GM23338 (cell line): ENCODE data around the gene AUH. TPM values are rescaled to one million over a fixed set of nuclear protein-coding genes. Genes with fewer than 3 reads are reported as not detected.
A peak's percentile ranks its signal among the peaks of the same experiment; 100 is the strongest.

Source experiments
- ATAC-seq: fragments of 200-7000 bp; cut with Tn5 transposase; 3 replicates; pipeline ENCODE4 v1.9.1; 2020
- DNase-seq: peaks from one replicate; pipeline ENCODE4 v3.0.0-alpha.2; 2015; ENCODE audit warnings: low spot score
- H2AFZ ChIP-seq: fragments of 200-600 bp; sonication (generic); 2 replicates; pipeline ENCODE4 v1.8.0; 2016; ENCODE audit warnings: antibody characterized with exemption, mild to moderate bottlenecking, moderate library complexity
- H3F3A ChIP-seq: fragments of 200-600 bp; sonication (generic); replicated peaks from 2 replicates; pipeline ENCODE4 v1.8.0; 2017; ENCODE audit warnings: antibody characterized with exemption, mixed run types, low read depth
- H3K27ac ChIP-seq: fragments of 200-600 bp; sonication (generic); 2 replicates; pipeline ENCODE4 v1.6.1; 2016; ENCODE audit warnings: low read depth
- H3K27me3 ChIP-seq: fragments of 200-600 bp; sonication (generic); 2 replicates; pipeline ENCODE4 v1.8.0; 2016; ENCODE audit warnings: mild to moderate bottlenecking, mixed run types, moderate library complexity; ENCODE audit not compliant: insufficient read depth
- H3K36me3 ChIP-seq: fragments of 200-600 bp; sonication (generic); 2 replicates; pipeline ENCODE4 v1.8.0; 2016; ENCODE audit warnings: mild to moderate bottlenecking; ENCODE audit not compliant: insufficient read depth
- H3K4me1 ChIP-seq: fragments of 200-600 bp; sonication (generic); 2 replicates; pipeline ENCODE4 v1.8.0; 2016; ENCODE audit warnings: mild to moderate bottlenecking, moderate library complexity; ENCODE audit not compliant: insufficient read depth
- H3K4me2 ChIP-seq: fragments of 200-600 bp; sonication (generic); 2 replicates; pipeline ENCODE4 v1.7.1; 2017; ENCODE audit warnings: mixed run types
- H3K4me3 ChIP-seq: fragments of 200-600 bp; sonication (generic); 2 replicates; pipeline ENCODE4 v1.6.1; 2016; ENCODE audit warnings: mixed run types
- H3K79me2 ChIP-seq: fragments of 200-600 bp; sonication (generic); replicated peaks from 2 replicates; pipeline ENCODE4 v1.8.0; 2017; ENCODE audit warnings: mild to moderate bottlenecking; ENCODE audit not compliant: insufficient read depth
- H3K9me2 ChIP-seq: fragments of 200-600 bp; sonication (generic); 2 replicates; pipeline ENCODE4 v1.8.0; 2017; ENCODE audit not compliant: insufficient read depth
- H4K20me1 ChIP-seq: fragments of 200-600 bp; sonication (generic); replicated peaks from 2 replicates; pipeline ENCODE4 v1.8.0; 2017; ENCODE audit warnings: mild to moderate bottlenecking; ENCODE audit not compliant: insufficient read depth
- H3K27ac Mint-ChIP-seq: 2 replicates; pipeline ENCODE4 v1.8.0; 2020; ENCODE audit warnings: inconsistent platforms, mild to moderate bottlenecking, moderate library complexity, mixed read lengths
- H3K27me3 Mint-ChIP-seq: 3 replicates; pipeline ENCODE4 v1.8.0; 2022; ENCODE audit warnings: low read depth, mild to moderate bottlenecking, moderate library complexity, mixed read lengths, inconsistent platforms; ENCODE audit not compliant: insufficient read depth, poor library complexity
- H3K36me3 Mint-ChIP-seq: 3 replicates; pipeline ENCODE4 v1.8.0; 2021; ENCODE audit warnings: low read depth, mild to moderate bottlenecking, inconsistent platforms, moderate library complexity, mixed read lengths
- H3K4me1 Mint-ChIP-seq: 3 replicates; pipeline ENCODE4 v1.8.0; 2020; ENCODE audit warnings: mild to moderate bottlenecking, inconsistent platforms, mixed read lengths
- H3K4me3 Mint-ChIP-seq: 3 replicates; pipeline ENCODE4 v1.8.0; 2021; ENCODE audit warnings: moderate library complexity, mild to moderate bottlenecking, inconsistent platforms, mixed read lengths
- H3K9me3 Mint-ChIP-seq: 3 replicates; pipeline ENCODE4 v1.8.0; 2020; ENCODE audit warnings: moderate library complexity, mild to moderate bottlenecking, inconsistent platforms, mixed read lengths
- CREB1 ChIP-seq: fragments of 250-450 bp; sonication (Bioruptor Pico); IDR thresholded peaks from 2 replicates; pipeline ENCODE4 v1.5.0; 2020; ENCODE audit warnings: low read depth, mild to moderate bottlenecking, moderate library complexity
- CTCF ChIP-seq, 2 experiments: fragments of 200-600 bp in 1 of 2; sonication (generic) in 1 of 2; conservative IDR thresholded peaks; 2 replicates each; pipeline versions ENCODE4 v1.5.1 to v1.6.1; 2016 to 2017; ENCODE audit warnings: antibody characterized with exemption in 2 of 2, low read depth in 2 of 2, mild to moderate bottlenecking in 2 of 2, moderate library complexity in 1 of 2
- ETS1 ChIP-seq: IDR thresholded peaks from 2 replicates; pipeline ENCODE4 v1.6.1; 2016; ENCODE audit warnings: antibody characterized with exemption
- EZH2 ChIP-seq: fragments of 200-600 bp; sonication (generic); IDR thresholded peaks from one replicate; pipeline ENCODE4 v1.8.0; 2017; ENCODE audit warnings: antibody characterized with exemption, mild to moderate bottlenecking, low read depth; ENCODE audit not compliant: unreplicated experiment
- EZH2phosphoT487 ChIP-seq: fragments of 200-600 bp; sonication (generic); IDR thresholded peaks from one replicate; pipeline ENCODE4 v1.8.1; 2018; ENCODE audit warnings: antibody characterized with exemption; ENCODE audit not compliant: unreplicated experiment
- JUNB ChIP-seq: IDR thresholded peaks from one replicate; pipeline ENCODE4 v1.6.1; 2016; ENCODE audit warnings: antibody characterized with exemption; ENCODE audit not compliant: unreplicated experiment
- NANOG ChIP-seq: IDR thresholded peaks from 2 replicates; pipeline ENCODE4 v1.6.1; 2016; ENCODE audit warnings: antibody characterized with exemption, borderline replicate concordance
- POLR2AphosphoS5 ChIP-seq: IDR thresholded peaks from 2 replicates; pipeline ENCODE4 v1.6.1; 2016; ENCODE audit warnings: antibody characterized with exemption, low read depth
- REST ChIP-seq: IDR thresholded peaks from one replicate; pipeline ENCODE4 v1.6.1; 2018; ENCODE audit warnings: antibody characterized with exemption; ENCODE audit not compliant: unreplicated experiment
- STAT1 ChIP-seq: IDR thresholded peaks from one replicate; pipeline ENCODE4 v1.6.1; 2016; ENCODE audit warnings: antibody characterized with exemption; ENCODE audit not compliant: unreplicated experiment
- ZNF114 ChIP-seq: fragments of 250-450 bp; sonication (Bioruptor Pico); IDR thresholded peaks from 2 replicates; pipeline ENCODE4 v1.5.0; 2020; ENCODE audit warnings: mild to moderate bottlenecking, moderate library complexity
- ZNF331 ChIP-seq: fragments of 250-450 bp; sonication (Bioruptor Pico); IDR thresholded peaks from 2 replicates; pipeline ENCODE4 v1.5.0; 2020; ENCODE audit warnings: low read depth, mild to moderate bottlenecking, moderate library complexity
- ZNF462 ChIP-seq: fragments of 250-450 bp; sonication (Bioruptor Pico); IDR thresholded peaks from 2 replicates; pipeline ENCODE4 v1.5.0; 2020; ENCODE audit warnings: mild to moderate bottlenecking, moderate library complexity
- polyA plus RNA-seq: library from polyadenylated mRNA; unstranded; fragments of >200 nt; fragmentation: Nextera tagmentation; extraction: Ambion mirVana; gene quantifications from 2 replicates; pipeline ENCODE4 v1.2.1, GENCODE V29; 2016
- total RNA-seq: library from RNA; depleted of rRNA; stranded (reverse); fragments of >200 nt; shearing (Covaris generic); gene quantifications from 2 replicates; pipeline ENCODE4 v1.2.3, GENCODE V29; 2014

AUH gene
- total and polyA plus RNA-seq, 2 experiments from 2014 or later, result 28.8 to 34.2 TPM

- H2AFZ ChIP-seq, result no peak overlapping the region
- no peaks in the 10 kb centered on the region for H3K36me3 ChIP-seq
- H3K9me2 ChIP-seq, result no peaks in the 10 kb centered on the region
- H4K20me1 ChIP-seq, result no peaks in the 10 kb centered on the region
- H3K9me3 Mint-ChIP-seq, result no peaks in the 10 kb centered on the region
- no peak for TF ChIP-seq REST
- TF ChIP-seq EZH2, result no peak
- no peak for TF ChIP-seq CREB1 (CRISPR knock-in tag)
- TF ChIP-seq ZNF114 (CRISPR knock-in tag), result no peak
- no peak for TF ChIP-seq STAT1
- no peak for TF ChIP-seq ZNF462 (CRISPR knock-in tag)
- TF ChIP-seq CTCF (conservative IDR thresholded peaks at IDR 0.05; ENCODE audit: low read depth in 2 of 2), result no peak
- no peak for TF ChIP-seq JUNB
- TF ChIP-seq EZH2phosphoT487, result no peak
- TF ChIP-seq ETS1, result no peak
- TF ChIP-seq NANOG, result no peak
- no peak for TF ChIP-seq ZNF331
- no peak for TF ChIP-seq POLR2AphosphoS5
- no peaks in the 10 kb centered on the region for H3K79me2 ChIP-seq
- peak overlapping the region; percentile 30; the same call in 1 of the 2 replicates for H3K27ac Mint-ChIP-seq
- peaks cover 9% of the 10 kb centered on the region; the same call in 1 of the 2 replicates for H3K4me1 ChIP-seq
- H3K4me2 ChIP-seq, result no peak overlapping the region
- ATAC-seq (no peak), DNase-seq (no peak)
- H3K4me3 Mint-ChIP-seq, result no peak overlapping the region
- peaks cover 35% of the 10 kb centered on the region for H3K4me1 Mint-ChIP-seq
- H3K27me3 Mint-ChIP-seq, result no peaks in the 10 kb centered on the region
- no peak overlapping the region for H3K27ac ChIP-seq
- H3K36me3 Mint-ChIP-seq, result no peaks in the 10 kb centered on the region
- H3K27me3 ChIP-seq, result no peaks in the 10 kb centered on the region
- H3F3A ChIP-seq, result no peaks in the 10 kb centered on the region
- no peak overlapping the region for H3K4me3 ChIP-seq
Observed at GRCh38 chr9:91245431-91246313, 116.0 kb downstream of the AUH start.
